RWPE1 (cell line): Measurements from ENCODE around the gene SNTA1.
"Not testable (repeated sequence)": the region's sequence is repeated elsewhere in the genome, so short reads cannot be mapped to it uniquely, and the experiment has no call there.

Experiments used
- CTCF ChIA-PET: fragments of 350-600 bp; sonication (Branson Sonifier 250); formaldehyde crosslinking; extraction: SDS; loops from one replicate; lab custom pipeline; 2021; lab: Yijun Ruan, JAX
- POLR2A ChIA-PET: fragments of 400-600 bp; formaldehyde crosslinking; extraction: SDS; loops from one replicate; lab custom pipeline; 2020; ENCODE audit warnings: antibody characterized with exemption; ENCODE audit not compliant: low non-redundant PET; lab: Yijun Ruan, JAX
- DNase-seq: peaks from one replicate; pipeline ENCODE4 v3.0.0; 2012; ENCODE audit warnings: low spot score
- H3K27ac ChIP-seq: fragments of 450-650 bp; 2 replicates; pipeline ENCODE4 v1.5.1; 2017
- CTCF ChIP-seq: fragments of 450-650 bp; conservative IDR thresholded peaks from 2 replicates; pipeline ENCODE4 v1.5.1; 2017; ENCODE audit warnings: low read depth, mild to moderate bottlenecking

SNTA1 gene

GRCh38 chr20:33488201-33488600, 44.6 kb upstream of the SNTA1 start:
- H3K27ac ChIP-seq: peak overlapping the region; percentile 89
- ChIA-PET CTCF (no interaction called here), POLR2A (interaction anchor here (0.6 to 1.1 kb wide), 2 partner anchors 162 to 165 kb away, joined by 3 to 4 read pairs; no protein-coding TSS in a partner anchor)
- TF ChIP-seq CTCF: no peak
- no peak for DNase-seq

- POLR2A ChIA-PET, H3K27ac ChIP-seq, DNase-seq: not testable (repeated sequence)
- CTCF ChIA-PET: interaction anchor here (0.6 kb wide), 1 partner anchor 192 kb away, joined by 3 read pairs; no protein-coding TSS in a partner anchor
Observed at GRCh38 chr20:33483186-33483585, 39.6 kb upstream of the SNTA1 start.

- no peak for TF ChIP-seq CTCF
Observed at GRCh38 chr20:33482581-33482980, 39.0 kb upstream of the SNTA1 start.

GRCh38 chr20:33481431-33481941, 37.9 kb upstream of the SNTA1 start:
- CTCF ChIA-PET: no interaction called here
- POLR2A ChIA-PET: no interaction called here
- TF ChIP-seq CTCF: no peak
- no peak overlapping the region for H3K27ac ChIP-seq
- DNase-seq: no peak

More at GRCh38 chr20:33482581-33482980, 39.0 kb upstream of the SNTA1 start:
- POLR2A ChIA-PET: interaction anchor here (0.7 kb wide), 1 partner anchor 82 kb away, joined by 4 read pairs; no protein-coding TSS in a partner anchor
- DNase-seq: no peak
- H3K27ac ChIP-seq: no peak overlapping the region
- CTCF ChIA-PET: no interaction called here

GRCh38 chr20:33480048-33480447, 36.5 kb upstream of the SNTA1 start:
- DNase-seq: no peak
- POLR2A ChIA-PET: no interaction called here
- TF ChIP-seq CTCF: no peak
- CTCF ChIA-PET: interaction anchor here (0.6 to 1.4 kb wide), 2 partner anchors 22 to 95 kb away, joined by 3 to 5 read pairs; no protein-coding TSS in a partner anchor
- no peak overlapping the region for H3K27ac ChIP-seq

GRCh38 chr20:33477386-33478234, 34.0 kb upstream of the SNTA1 start:
- ChIA-PET CTCF (interaction anchor here (0.6 kb wide), 1 partner anchor 659 kb away, joined by 3 read pairs; no protein-coding TSS in a partner anchor), POLR2A (no interaction called here)
- no peak overlapping the region for H3K27ac ChIP-seq
- no peak for DNase-seq
- TF ChIP-seq CTCF: no peak
